Measurements from ENCODE around the gene PDZD2.

GRCh38 chr5:31625394-31625793, 13.5 kb upstream of the PDZD2 start:
- TF ChIP-seq EZH2 (IDR thresholded peaks at IDR 0.05; ENCODE audit: insufficient read depth, poor library complexity, severe bottlenecking): no peak
- TF ChIP-seq EZH2phosphoT487 (IDR thresholded peaks at IDR 0.05; ENCODE audit: insufficient read depth, low read depth): no peak
